Ovary (tissue), 9 donors: Measurements from ENCODE around the gene FAM151B. TPM values are rescaled to one million over a fixed set of nuclear protein-coding genes. Genes with fewer than 3 reads are reported as not detected.

Experiments used
- DNase-seq, 5 donors: peaks; one replicate each; pipeline ENCODE4 v3.0.0-alpha.2; 2019 to 2020
- H3K27ac ChIP-seq, 2 donors: fragments of 200-600 bp; one replicate each; pipeline versions ENCODE4 v1.5.1 to v1.8.0; 2019 to 2022
- H3K27me3 ChIP-seq: fragments of 200-600 bp; one replicate; pipeline ENCODE4 v1.8.0; 2022
- H3K36me3 ChIP-seq: fragments of 200-600 bp; sonication (generic); one replicate; pipeline ENCODE4 v1.5.1; 2019
- H3K4me1 ChIP-seq: one replicate; pipeline ENCODE4 v1.8.1; 2013; ENCODE audit warnings: mild to moderate bottlenecking, moderate library complexity; ENCODE audit not compliant: insufficient read depth
- H3K4me3 ChIP-seq: fragments of 200-600 bp; sonication (generic); one replicate; pipeline ENCODE4 v1.5.1; 2017
- H3K9me3 ChIP-seq, 2 donors: fragments of 200-600 bp in 1 of 2; sonication (generic) in 1 of 2; one replicate each; pipeline versions ENCODE4 v1.5.1 to v1.8.1; 2013 to 2019; ENCODE audit warnings: mild to moderate bottlenecking in 1 of 2, moderate library complexity in 1 of 2
- CTCF ChIP-seq, 3 donors: fragments of 450-650 bp in 2 of 3; fragments of 200-600 bp in 1 of 3; IDR thresholded peaks; one replicate each; pipeline versions ENCODE4 v1.5.1 to v1.8.0; 2016 to 2022; ENCODE audit warnings: antibody characterized with exemption in 3 of 3, mild to moderate bottlenecking in 1 of 3
- EP300 ChIP-seq: sonication (generic); formaldehyde crosslinking; IDR thresholded peaks from one replicate; pipeline ENCODE4 v1.6.1; 2017; ENCODE audit warnings: antibody characterized with exemption
- POLR2A ChIP-seq: fragments of 450-650 bp; IDR thresholded peaks from one replicate; pipeline ENCODE4 v1.6.1; 2017; ENCODE audit warnings: antibody characterized with exemption, mild to moderate bottlenecking, moderate library complexity
- WGBS, 3 donors: extraction: QIAGEN DNeasy Blood & Tissue Kit in 1 of 3; methylation state at CpG; one replicate each; pipeline versions ENCODE4 v1.1.5 to v1.1.7; 2013 to 2017; 5-methylcytosine and 5-hydroxymethylcytosine counted together
- intact Hi-C, 4 donors: fragments of 100-400 bp; cut with DNase I; formaldehyde crosslinking; loops; one replicate each; pipeline versions ENCODE4 v1.11.0 to v1.15.1; 2022 to 2023
- polyA plus RNA-seq, 2 donors: library from polyadenylated mRNA; stranded (reverse); fragments of 200-250 nt in 1 of 2; fragments of 350-450 nt in 1 of 2; fragmentation: Illumina TruSeq in 1 of 2; extraction: RNeasy Lipid Tissue Mini Kit (QIAGEN cat#74804) in 1 of 2; gene quantifications; one replicate each; pipeline ENCODE4 v1.2.3, GENCODE V29; 2013 to 2014
- total RNA-seq, 7 donors: library from RNA; depleted of rRNA in 2 of 7; stranded (reverse); fragments of >200 nt in 2 of 7; fragmentation: NEBNext Ultra II Directional in 3 of 7; extraction: Animal tissue kit (Norgen Biotek cat#: 25700) in 3 of 7; gene quantifications; one replicate each; pipeline versions ENCODE4 v1.1.0 to v1.2.4, GENCODE V29; 2016 to 2023
- donor health status: DM: no; HTN: no; CAD: no; lungs with moderate emphysema.
- donor health status: DM: no; HTN: no; CAD: no.
- donor health status: Bipolar disorder and iron deficiency.
- donor health status: DM: yes; HTN: yes; CAD: no.
- donor health status: DM: no; HTN: no; CAD: no.
- donor health status: DM: yes; HTN: yes; CAD: no.

FAM151B gene
- total and polyA plus RNA-seq, 9 donors = 0.82 to 3.9 (median 2.4) TPM

- no peak for DNase-seq
- no peaks in the 10 kb centered on the region for H3K9me3 ChIP-seq
- intact Hi-C loops = no loop called here
- no peaks in the 10 kb centered on the region for H3K36me3 ChIP-seq
- H3K4me3 ChIP-seq = no peak overlapping the region
- 99 to 100% (median 99%) methylated on average over 2 of the region's 2 CpGs for WGBS, 3 donors
- no peak overlapping the region for H3K27ac ChIP-seq
- H3K4me1 ChIP-seq = no peaks in the 10 kb centered on the region
- no peaks in the 10 kb centered on the region for H3K27me3 ChIP-seq
- TF ChIP-seq CTCF (IDR thresholded peaks at IDR 0.05) (no peak), EP300 (no peak), POLR2A (no peak)
Observed at GRCh38 chr5:80495891-80496290, 8.0 kb downstream of the FAM151B start.

- Histone ChIP-seq H3K9me3 (no peaks in the 10 kb centered on the region), H3K4me3 (no peak overlapping the region), H3K27me3 (no peaks in the 10 kb centered on the region), H3K27ac (no peak overlapping the region), H3K4me1 (no peaks in the 10 kb centered on the region), H3K36me3 (no peaks in the 10 kb centered on the region)
- no peak for DNase-seq
- whole genome bisulfite sequencing, 3 donors = 93 to 98% (median 97%) methylated on average over 2 of the region's 2 CpGs
- TF ChIP-seq POLR2A (no peak), CTCF (IDR thresholded peaks at IDR 0.05) (no peak), EP300 (no peak)
- intact Hi-C loops = no loop called here
Observed at GRCh38 chr5:80502800-80503199, 14.9 kb downstream of the FAM151B start.

GRCh38 chr5:80503641-80504040, 15.7 kb downstream of the FAM151B start:
- no peak overlapping the region for H3K4me3 ChIP-seq
- H3K36me3 ChIP-seq = no peaks in the 10 kb centered on the region
- H3K9me3 ChIP-seq = no peaks in the 10 kb centered on the region
- WGBS, 3 donors = 62 to 79% (median 79%) methylated on average over 1 of the region's 1 CpG
- no peak for DNase-seq
- no peak for TF ChIP-seq POLR2A
- no peak for TF ChIP-seq CTCF (IDR thresholded peaks at IDR 0.05)
- no peak for TF ChIP-seq EP300
- no peaks in the 10 kb centered on the region for H3K4me1 ChIP-seq
- intact Hi-C loops = no loop called here
- H3K27me3 ChIP-seq = no peaks in the 10 kb centered on the region
- H3K27ac ChIP-seq = no peak overlapping the region

DNA sequence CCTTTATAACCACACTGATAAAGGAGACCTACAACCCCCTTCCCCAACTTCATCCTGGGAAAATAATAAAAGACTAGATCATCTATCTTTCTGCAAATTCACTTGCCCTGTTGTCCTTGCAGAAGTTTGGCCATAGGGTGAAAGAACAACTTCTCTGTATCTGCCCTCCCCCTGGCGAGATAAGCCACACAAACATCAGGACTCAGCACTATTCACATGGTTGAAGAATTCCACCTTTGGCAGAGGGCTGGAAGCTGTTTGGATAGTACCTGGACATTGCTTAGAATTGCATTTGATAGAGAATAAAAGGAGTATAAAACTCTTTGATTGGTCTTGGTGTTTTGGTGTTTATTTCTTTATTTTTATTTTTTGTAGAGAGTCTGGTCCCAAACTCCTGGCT, 16.9 kb downstream of the FAM151B start:
- intact Hi-C loops = no loop called here
- TF ChIP-seq CTCF (IDR thresholded peaks at IDR 0.05) (no peak), POLR2A (no peak), EP300 (no peak)
- DNase-seq = no peak
- no peaks in the 10 kb centered on the region for H3K9me3 ChIP-seq
- H3K36me3 ChIP-seq = no peaks in the 10 kb centered on the region
- H3K4me1 ChIP-seq = no peaks in the 10 kb centered on the region
- 85 to 92% (median 86%) methylated on average over 1 of the region's 1 CpG for WGBS, 3 donors
- no peaks in the 10 kb centered on the region for H3K27me3 ChIP-seq
- H3K4me3 ChIP-seq = no peak overlapping the region
- H3K27ac ChIP-seq = no peak overlapping the region

DNA sequence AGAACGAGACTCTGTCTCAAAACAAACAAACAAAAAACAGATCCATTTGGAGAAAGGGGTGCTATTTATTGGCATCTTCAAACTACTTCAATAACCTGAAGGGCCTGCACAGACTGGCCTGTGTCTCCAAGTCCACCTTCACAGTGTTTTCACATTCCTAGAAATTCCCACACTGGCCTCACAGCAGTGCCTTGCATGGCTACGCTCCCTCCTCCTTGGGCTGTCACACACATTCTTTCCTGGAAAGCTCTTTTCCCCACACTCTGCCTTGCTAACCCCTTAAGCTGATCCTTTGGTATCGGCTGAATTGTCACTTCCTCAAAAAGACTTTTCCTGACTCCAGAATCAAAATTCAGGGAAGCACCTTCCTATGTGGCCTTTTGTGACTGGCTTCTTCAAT, 19.8 kb downstream of the FAM151B start:
- no peaks in the 10 kb centered on the region for H3K27me3 ChIP-seq
- H3K36me3 ChIP-seq = no peaks in the 10 kb centered on the region
- H3K4me1 ChIP-seq = no peaks in the 10 kb centered on the region
- 91 to 98% (median 95%) methylated on average over 3 of the region's 3 CpGs for WGBS, 3 donors
- H3K4me3 ChIP-seq = no peak overlapping the region
- no peaks in the 10 kb centered on the region for H3K9me3 ChIP-seq
- intact Hi-C loops = no loop called here
- no peak for TF ChIP-seq EP300
- TF ChIP-seq CTCF (IDR thresholded peaks at IDR 0.05) = no peak
- no peak for TF ChIP-seq POLR2A
- DNase-seq = no peak
- no peak overlapping the region for H3K27ac ChIP-seq
